SK-N-MC (cell line): ENCODE results near the gene MRPL41.

Source experiments
- EZH2 ChIP-seq: fragments of 200-600 bp; sonication (generic); IDR thresholded peaks from one replicate; pipeline ENCODE4 v1.6.1; 2017; ENCODE audit warnings: antibody characterized with exemption
- POLR2AphosphoS5 ChIP-seq: IDR thresholded peaks from 2 replicates; pipeline ENCODE4 v1.6.1; 2012; ENCODE audit warnings: mild to moderate bottlenecking, low read depth, low read length, borderline replicate concordance

DNA sequence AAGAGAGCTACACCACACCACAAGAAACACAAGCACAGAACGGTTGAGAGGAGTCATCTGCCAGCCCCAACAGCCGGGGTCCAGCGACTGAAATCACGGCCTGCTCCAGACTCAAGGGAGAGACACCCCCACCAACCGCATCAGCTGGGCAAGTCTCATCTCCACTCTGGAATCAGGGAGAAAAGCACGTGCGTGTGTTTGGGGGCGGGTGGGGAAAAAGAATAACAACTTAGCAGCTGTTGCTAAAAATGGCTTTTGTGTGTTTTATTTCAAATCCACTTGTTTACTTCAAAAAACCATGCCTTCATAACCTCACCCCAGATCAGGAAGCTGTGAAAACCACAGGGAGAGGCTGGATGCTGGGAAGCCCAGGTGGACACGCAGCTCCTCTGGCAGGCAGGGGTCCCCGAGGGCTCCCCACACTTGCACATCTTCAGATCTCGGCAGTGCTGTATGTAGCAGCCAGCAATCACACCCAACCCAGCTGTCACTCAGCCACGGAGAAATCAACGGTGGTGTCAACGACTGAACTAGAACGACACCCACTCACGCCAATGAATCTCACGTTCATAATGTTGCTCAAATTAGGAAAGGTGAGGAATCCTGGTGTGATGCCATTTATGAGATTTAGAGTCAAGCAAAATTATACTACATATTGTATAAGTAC, 20.4 kb upstream of the MRPL41 start:
- TF ChIP-seq POLR2AphosphoS5 (no peak), EZH2 (no peak)
